Natural killer cell (primary cell): ENCODE measurements around the gene ADI1. TPM values are rescaled to one million over a fixed set of nuclear protein-coding genes. Genes with fewer than 3 reads are reported as not detected.

Experiments
- ATAC-seq, 3 donors: fragments of 150-1000 bp in 2 of 3; fragments of 200-7000 bp in 1 of 3; cut with Tn5 transposase; 1 replicate in 1 of 3; 2 replicates in 2 of 3; pipeline ENCODE4 v1.10.0; 2021; ENCODE audit warnings: mild to moderate bottlenecking in 2 of 3, moderate library complexity in 2 of 3
- DNase-seq, 2 donors: peaks; one replicate each; pipeline versions ENCODE4 v3.0.0 to v3.0.0-alpha.2; 2013 to 2021; ENCODE audit warnings: mixed read lengths in 1 of 2
- H3K27ac ChIP-seq: one replicate; pipeline ENCODE4 v1.5.1; 2013; ENCODE audit warnings: mild to moderate bottlenecking, low read length
- H3K27me3 ChIP-seq: one replicate; pipeline ENCODE4 v1.6.1; 2013; ENCODE audit warnings: low read length; ENCODE audit not compliant: control insufficient read depth, insufficient read depth
- H3K36me3 ChIP-seq: one replicate; pipeline ENCODE4 v1.6.1; 2013; ENCODE audit warnings: low read length; ENCODE audit not compliant: control insufficient read depth, insufficient read depth
- H3K4me1 ChIP-seq: one replicate; pipeline ENCODE4 v1.6.1; 2013; ENCODE audit warnings: low read length; ENCODE audit not compliant: control insufficient read depth, insufficient read depth
- H3K4me3 ChIP-seq: one replicate; pipeline ENCODE4 v1.5.1; 2013; ENCODE audit warnings: low read length
- H3K9me3 ChIP-seq: one replicate; pipeline ENCODE4 v1.6.1; 2013; ENCODE audit warnings: low read length; ENCODE audit not compliant: control insufficient read depth, insufficient read depth
- H3K27ac Mint-ChIP-seq, 2 donors: one replicate each; pipeline ENCODE4 v1.8.0; 2022; ENCODE audit warnings: mild to moderate bottlenecking in 2 of 2, mixed read lengths in 2 of 2, moderate library complexity in 1 of 2
- H3K27me3 Mint-ChIP-seq, 2 donors: one replicate each; pipeline ENCODE4 v1.8.0; 2022; ENCODE audit warnings: low read depth in 2 of 2, mixed read lengths in 2 of 2
- H3K36me3 Mint-ChIP-seq: one replicate; pipeline ENCODE4 v1.8.0; 2022; ENCODE audit warnings: mixed read lengths
- H3K4me1 Mint-ChIP-seq, 2 donors: one replicate each; pipeline ENCODE4 v1.8.0; 2022; ENCODE audit warnings: mixed read lengths in 2 of 2
- H3K4me3 Mint-ChIP-seq: one replicate; pipeline ENCODE4 v1.8.0; 2022; ENCODE audit warnings: mild to moderate bottlenecking, moderate library complexity, mixed read lengths
- H3K9me3 Mint-ChIP-seq, 2 donors: one replicate each; pipeline ENCODE4 v1.8.0; 2022; ENCODE audit warnings: mixed read lengths in 2 of 2
- WGBS: methylation state at CpG from one replicate; pipeline ENCODE4 v1.1.7; 2013; ENCODE audit warnings: missing lambda C conversion rate; ENCODE audit not compliant: insufficient coverage; 5-methylcytosine and 5-hydroxymethylcytosine counted together
- intact Hi-C: fragments of 100-400 bp; cut with micrococcal nuclease; formaldehyde crosslinking; loops from one replicate; pipeline ENCODE4 v1.14.2; 2022
- total RNA-seq, 4 donors: library from RNA; stranded (reverse); fragments of 120-200 nt in 1 of 4; gene quantifications; one replicate each; pipeline versions ENCODE4 v1.2.3 to v1.2.4, GENCODE V29; 2013 to 2022
- TF ChIP-seq, protein P1 (sequence below): fragments of 200-600 bp; IDR thresholded peaks from one replicate; pipeline ENCODE4 v1.8.0; 2022; ENCODE audit warnings: antibody characterized with exemption

The ADI1 gene
- total RNA-seq, 3 donors from 2014 or later (not counting 1 experiment from before 2014, with no cell fraction given) = 15.9 to 23.0 (median 17.4) TPM

DNA sequence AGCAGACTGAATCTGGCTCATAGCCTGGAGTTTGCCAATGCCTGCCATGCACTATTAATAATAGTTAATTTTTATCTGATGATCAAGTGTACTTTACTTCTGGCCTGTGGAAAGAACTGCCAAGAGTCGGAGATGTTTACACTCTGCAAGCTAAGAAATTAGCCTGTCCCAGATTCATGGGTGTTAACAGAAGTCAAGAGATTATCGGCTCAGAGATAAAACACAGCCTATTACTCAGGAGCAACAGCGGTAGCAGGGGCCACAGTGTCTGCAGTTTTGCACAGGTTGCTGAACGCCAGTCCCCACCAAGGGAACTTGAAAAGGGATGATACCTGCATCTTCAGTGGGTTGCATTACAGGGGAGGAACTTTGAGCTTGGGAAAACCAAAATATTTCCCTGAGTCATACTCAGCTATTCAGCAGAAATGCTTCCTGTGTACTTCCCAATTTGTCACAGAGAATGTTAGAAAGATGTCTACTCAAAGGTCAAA, 4.3 kb upstream of the ADI1 start:
- 86% methylated on average over 4 of the region's 4 CpGs for WGBS
- intact Hi-C loops = no loop called here
- Histone ChIP-seq H3K9me3 (no peaks in the 10 kb centered on the region), H3K27me3 (no peaks in the 10 kb centered on the region), H3K36me3 (no peaks in the 10 kb centered on the region), H3K4me3 (no peak overlapping the region), H3K4me1 (peaks cover 9% of the 10 kb centered on the region), H3K27ac (no peak overlapping the region)
- no peaks in the 10 kb centered on the region for H3K36me3 Mint-ChIP-seq
- ATAC-seq (no peak), DNase-seq (no peak)
- no peaks in the 10 kb centered on the region for H3K9me3 Mint-ChIP-seq
- no peak overlapping the region for H3K27ac Mint-ChIP-seq
- H3K4me1 Mint-ChIP-seq = peaks cover 25 to 28% of the 10 kb centered on the region in 2 donors
- H3K4me3 Mint-ChIP-seq = no peak overlapping the region
- TF ChIP-seq, protein P1, sequence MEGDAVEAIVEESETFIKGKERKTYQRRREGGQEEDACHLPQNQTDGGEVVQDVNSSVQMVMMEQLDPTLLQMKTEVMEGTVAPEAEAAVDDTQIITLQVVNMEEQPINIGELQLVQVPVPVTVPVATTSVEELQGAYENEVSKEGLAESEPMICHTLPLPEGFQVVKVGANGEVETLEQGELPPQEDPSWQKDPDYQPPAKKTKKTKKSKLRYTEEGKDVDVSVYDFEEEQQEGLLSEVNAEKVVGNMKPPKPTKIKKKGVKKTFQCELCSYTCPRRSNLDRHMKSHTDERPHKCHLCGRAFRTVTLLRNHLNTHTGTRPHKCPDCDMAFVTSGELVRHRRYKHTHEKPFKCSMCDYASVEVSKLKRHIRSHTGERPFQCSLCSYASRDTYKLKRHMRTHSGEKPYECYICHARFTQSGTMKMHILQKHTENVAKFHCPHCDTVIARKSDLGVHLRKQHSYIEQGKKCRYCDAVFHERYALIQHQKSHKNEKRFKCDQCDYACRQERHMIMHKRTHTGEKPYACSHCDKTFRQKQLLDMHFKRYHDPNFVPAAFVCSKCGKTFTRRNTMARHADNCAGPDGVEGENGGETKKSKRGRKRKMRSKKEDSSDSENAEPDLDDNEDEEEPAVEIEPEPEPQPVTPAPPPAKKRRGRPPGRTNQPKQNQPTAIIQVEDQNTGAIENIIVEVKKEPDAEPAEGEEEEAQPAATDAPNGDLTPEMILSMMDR = no peak
- H3K27me3 Mint-ChIP-seq = no peaks in the 10 kb centered on the region

DNA sequence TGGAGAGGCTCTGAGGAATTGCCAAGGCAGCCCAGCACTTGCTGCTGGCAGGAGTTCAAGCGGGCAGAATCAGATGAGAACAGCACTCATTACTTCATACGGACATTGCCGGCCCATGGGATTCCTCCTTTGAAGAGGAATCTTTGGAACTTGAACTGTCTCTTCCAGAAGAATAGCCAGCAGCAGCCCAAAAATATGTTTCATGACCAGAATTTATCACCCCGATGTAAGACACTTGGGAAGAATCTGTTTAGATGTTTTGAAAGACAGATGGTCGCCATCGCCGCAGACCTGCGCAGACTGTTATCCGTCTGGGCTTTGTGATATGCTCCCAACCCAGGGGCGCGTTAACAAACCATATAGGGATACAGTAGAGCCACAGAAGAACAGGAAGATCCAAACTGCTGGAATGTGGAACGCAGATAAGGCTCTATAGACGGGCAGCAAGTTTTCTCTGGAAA, 3.7 kb upstream of the ADI1 start:
- H3K27ac ChIP-seq = no peak overlapping the region
- intact Hi-C loops = no loop called here
- no peak overlapping the region for H3K4me3 Mint-ChIP-seq
- no peak for ATAC-seq
- no peak overlapping the region for H3K27ac Mint-ChIP-seq
- H3K9me3 ChIP-seq = no peaks in the 10 kb centered on the region
- no peaks in the 10 kb centered on the region for H3K36me3 ChIP-seq
- no peak for DNase-seq
- no peaks in the 10 kb centered on the region for H3K36me3 Mint-ChIP-seq
- peaks cover 12% of the 10 kb centered on the region for H3K4me1 ChIP-seq
- no peaks in the 10 kb centered on the region for H3K27me3 ChIP-seq
- 91% methylated on average over 13 of the region's 13 CpGs for WGBS
- no peaks in the 10 kb centered on the region for H3K27me3 Mint-ChIP-seq
- H3K9me3 Mint-ChIP-seq = no peaks in the 10 kb centered on the region
- H3K4me1 Mint-ChIP-seq = peaks cover 25 to 32% of the 10 kb centered on the region in 2 donors
- TF ChIP-seq, protein P1 = no peak
- H3K4me3 ChIP-seq = no peak overlapping the region

DNA sequence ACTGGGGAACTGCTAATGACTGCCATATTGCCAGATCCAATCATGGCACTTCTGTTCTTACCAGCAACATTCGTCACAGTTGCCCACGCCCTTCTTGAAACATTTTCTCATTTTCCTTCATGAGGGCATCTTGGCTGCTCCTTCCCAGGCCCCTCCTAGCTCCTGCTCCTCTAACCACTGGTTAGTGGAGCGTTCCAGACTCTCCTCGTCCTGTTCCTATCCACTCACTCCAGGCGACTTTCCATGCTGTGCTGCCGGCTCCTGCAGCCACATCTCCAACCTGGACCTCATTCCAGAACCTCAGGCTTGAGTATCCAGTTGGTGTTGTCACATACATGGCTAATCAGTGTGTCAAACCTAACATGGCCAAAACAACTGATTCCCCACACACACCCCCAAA, 1.3 kb upstream of the ADI1 start:
- Mint-ChIP-seq H3K27ac (peak overlapping the region; percentile 56 to 95), H3K9me3 (peaks cover 0 to 2% of the 10 kb centered on the region in 2 donors), H3K27me3 (no peaks in the 10 kb centered on the region), H3K36me3 (peaks cover 4% of the 10 kb centered on the region), H3K4me3 (peak overlapping the region; percentile 92), H3K4me1 (peaks cover 25 to 33% of the 10 kb centered on the region in 2 donors)
- H3K9me3 ChIP-seq = no peaks in the 10 kb centered on the region
- H3K27me3 ChIP-seq = no peaks in the 10 kb centered on the region
- peaks cover 13% of the 10 kb centered on the region for H3K4me1 ChIP-seq
- intact Hi-C loops = no loop called here
- TF ChIP-seq, protein P1 = no peak
- ATAC-seq = no peak
- no peak overlapping the region for H3K4me3 ChIP-seq
- H3K27ac ChIP-seq = no peak overlapping the region
- no peaks in the 10 kb centered on the region for H3K36me3 ChIP-seq
- DNase-seq = no peak
- 96% methylated on average over 6 of the region's 6 CpGs for WGBS
